GM23338 (cell line): Measurements from ENCODE around the gene FKBP8. TPM values are rescaled to one million over a fixed set of nuclear protein-coding genes. Genes with fewer than 3 reads are reported as not detected.

Experiments used
- ATAC-seq: fragments of 200-7000 bp; cut with Tn5 transposase; 3 replicates; pipeline ENCODE4 v1.9.1; 2020
- DNase-seq: peaks from one replicate; pipeline ENCODE4 v3.0.0-alpha.2; 2015; ENCODE audit warnings: low spot score
- H2AFZ ChIP-seq: fragments of 200-600 bp; sonication (generic); 2 replicates; pipeline ENCODE4 v1.8.0; 2016; ENCODE audit warnings: antibody characterized with exemption, mild to moderate bottlenecking, moderate library complexity
- H3F3A ChIP-seq: fragments of 200-600 bp; sonication (generic); replicated peaks from 2 replicates; pipeline ENCODE4 v1.8.0; 2017; ENCODE audit warnings: antibody characterized with exemption, mixed run types, low read depth
- H3K27ac ChIP-seq: fragments of 200-600 bp; sonication (generic); 2 replicates; pipeline ENCODE4 v1.6.1; 2016; ENCODE audit warnings: low read depth
- H3K27me3 ChIP-seq: fragments of 200-600 bp; sonication (generic); 2 replicates; pipeline ENCODE4 v1.8.0; 2016; ENCODE audit warnings: mild to moderate bottlenecking, mixed run types, moderate library complexity; ENCODE audit not compliant: insufficient read depth
- H3K36me3 ChIP-seq: fragments of 200-600 bp; sonication (generic); 2 replicates; pipeline ENCODE4 v1.8.0; 2016; ENCODE audit warnings: mild to moderate bottlenecking; ENCODE audit not compliant: insufficient read depth
- H3K4me1 ChIP-seq: fragments of 200-600 bp; sonication (generic); 2 replicates; pipeline ENCODE4 v1.8.0; 2016; ENCODE audit warnings: mild to moderate bottlenecking, moderate library complexity; ENCODE audit not compliant: insufficient read depth
- H3K4me2 ChIP-seq: fragments of 200-600 bp; sonication (generic); 2 replicates; pipeline ENCODE4 v1.7.1; 2017; ENCODE audit warnings: mixed run types
- H3K4me3 ChIP-seq: fragments of 200-600 bp; sonication (generic); 2 replicates; pipeline ENCODE4 v1.6.1; 2016; ENCODE audit warnings: mixed run types
- H3K79me2 ChIP-seq: fragments of 200-600 bp; sonication (generic); replicated peaks from 2 replicates; pipeline ENCODE4 v1.8.0; 2017; ENCODE audit warnings: mild to moderate bottlenecking; ENCODE audit not compliant: insufficient read depth
- H3K9me2 ChIP-seq: fragments of 200-600 bp; sonication (generic); 2 replicates; pipeline ENCODE4 v1.8.0; 2017; ENCODE audit not compliant: insufficient read depth
- H4K20me1 ChIP-seq: fragments of 200-600 bp; sonication (generic); replicated peaks from 2 replicates; pipeline ENCODE4 v1.8.0; 2017; ENCODE audit warnings: mild to moderate bottlenecking; ENCODE audit not compliant: insufficient read depth
- H3K27ac Mint-ChIP-seq: 2 replicates; pipeline ENCODE4 v1.8.0; 2020; ENCODE audit warnings: inconsistent platforms, mild to moderate bottlenecking, moderate library complexity, mixed read lengths
- H3K27me3 Mint-ChIP-seq: 3 replicates; pipeline ENCODE4 v1.8.0; 2022; ENCODE audit warnings: low read depth, mild to moderate bottlenecking, moderate library complexity, mixed read lengths, inconsistent platforms; ENCODE audit not compliant: insufficient read depth, poor library complexity
- H3K36me3 Mint-ChIP-seq: 3 replicates; pipeline ENCODE4 v1.8.0; 2021; ENCODE audit warnings: low read depth, mild to moderate bottlenecking, inconsistent platforms, moderate library complexity, mixed read lengths
- H3K4me1 Mint-ChIP-seq: 3 replicates; pipeline ENCODE4 v1.8.0; 2020; ENCODE audit warnings: mild to moderate bottlenecking, inconsistent platforms, mixed read lengths
- H3K4me3 Mint-ChIP-seq: 3 replicates; pipeline ENCODE4 v1.8.0; 2021; ENCODE audit warnings: moderate library complexity, mild to moderate bottlenecking, inconsistent platforms, mixed read lengths
- H3K9me3 Mint-ChIP-seq: 3 replicates; pipeline ENCODE4 v1.8.0; 2020; ENCODE audit warnings: moderate library complexity, mild to moderate bottlenecking, inconsistent platforms, mixed read lengths
- CREB1 ChIP-seq: fragments of 250-450 bp; sonication (Bioruptor Pico); IDR thresholded peaks from 2 replicates; pipeline ENCODE4 v1.5.0; 2020; ENCODE audit warnings: low read depth, mild to moderate bottlenecking, moderate library complexity
- ETS1 ChIP-seq: IDR thresholded peaks from 2 replicates; pipeline ENCODE4 v1.6.1; 2016; ENCODE audit warnings: antibody characterized with exemption
- EZH2 ChIP-seq: fragments of 200-600 bp; sonication (generic); IDR thresholded peaks from one replicate; pipeline ENCODE4 v1.8.0; 2017; ENCODE audit warnings: antibody characterized with exemption, mild to moderate bottlenecking, low read depth; ENCODE audit not compliant: unreplicated experiment
- JUNB ChIP-seq: IDR thresholded peaks from one replicate; pipeline ENCODE4 v1.6.1; 2016; ENCODE audit warnings: antibody characterized with exemption; ENCODE audit not compliant: unreplicated experiment
- POLR2AphosphoS5 ChIP-seq: IDR thresholded peaks from 2 replicates; pipeline ENCODE4 v1.6.1; 2016; ENCODE audit warnings: antibody characterized with exemption, low read depth
- STAT1 ChIP-seq: IDR thresholded peaks from one replicate; pipeline ENCODE4 v1.6.1; 2016; ENCODE audit warnings: antibody characterized with exemption; ENCODE audit not compliant: unreplicated experiment
- ZNF114 ChIP-seq: fragments of 250-450 bp; sonication (Bioruptor Pico); IDR thresholded peaks from 2 replicates; pipeline ENCODE4 v1.5.0; 2020; ENCODE audit warnings: mild to moderate bottlenecking, moderate library complexity
- ZNF462 ChIP-seq: fragments of 250-450 bp; sonication (Bioruptor Pico); IDR thresholded peaks from 2 replicates; pipeline ENCODE4 v1.5.0; 2020; ENCODE audit warnings: mild to moderate bottlenecking, moderate library complexity
- polyA plus RNA-seq: library from polyadenylated mRNA; unstranded; fragments of >200 nt; fragmentation: Nextera tagmentation; extraction: Ambion mirVana; gene quantifications from 2 replicates; pipeline ENCODE4 v1.2.1, GENCODE V29; 2016
- total RNA-seq: library from RNA; depleted of rRNA; stranded (reverse); fragments of >200 nt; shearing (Covaris generic); gene quantifications from 2 replicates; pipeline ENCODE4 v1.2.3, GENCODE V29; 2014

Gene FKBP8
- total and polyA plus RNA-seq, 2 experiments from 2014 or later: 158 to 367 TPM

- Histone ChIP-seq H3K27ac (peak overlapping the region; percentile 59; the same call in 1 of the 2 replicates), H2AFZ (no peak overlapping the region), H3K4me3 (no peak overlapping the region), H3K79me2 (peaks cover 83% of the 10 kb centered on the region), H3K9me2 (no peaks in the 10 kb centered on the region), H3K27me3 (no peaks in the 10 kb centered on the region), H3K4me1 (no peaks in the 10 kb centered on the region), H4K20me1 (peaks cover 10% of the 10 kb centered on the region), H3F3A (0 out of 2 replicates have a peak, but pooled peaks cover 3% of the 10 kb centered on the region), H3K4me2 (no peak overlapping the region), H3K36me3 (no peaks in the 10 kb centered on the region)
- Mint-ChIP-seq H3K27ac (no peak overlapping the region), H3K36me3 (no peaks in the 10 kb centered on the region), H3K4me3 (no peak overlapping the region), H3K4me1 (peaks cover 9% of the 10 kb centered on the region; the same call in 2 of the 3 replicates), H3K9me3 (no peaks in the 10 kb centered on the region), H3K27me3 (peaks cover 9% of the 10 kb centered on the region)
- DNase-seq (no peak), ATAC-seq (no peak)
- TF ChIP-seq CREB1 (CRISPR knock-in tag) (no peak), EZH2 (no peak), STAT1 (no peak), ZNF114 (CRISPR knock-in tag) (no peak), ETS1 (no peak)
Observed at GRCh38 chr19:18508585-18508984, 34.8 kb downstream of the FKBP8 start.

- peak overlapping the region; percentile 43; the same call in 1 of the 2 replicates for H3K27ac Mint-ChIP-seq
- Histone ChIP-seq H3K27ac (no peak overlapping the region), H3K4me1 (no peaks in the 10 kb centered on the region)
- no peak for TF ChIP-seq ETS1
- no peak for TF ChIP-seq JUNB
- TF ChIP-seq ZNF462 (CRISPR knock-in tag): no peak
- no peak for TF ChIP-seq POLR2AphosphoS5
- TF ChIP-seq CREB1 (CRISPR knock-in tag): no peak
- no peak for TF ChIP-seq ZNF114 (CRISPR knock-in tag)
Observed at GRCh38 chr19:18507727-18508440, 35.5 kb downstream of the FKBP8 start.

More at GRCh38 chr19:18507727-18508440, 35.5 kb downstream of the FKBP8 start:
- DNase-seq (no peak), ATAC-seq (no peak)
- peaks cover 9% of the 10 kb centered on the region; the same call in 2 of the 3 replicates for H3K4me1 Mint-ChIP-seq
- Histone ChIP-seq H2AFZ (no peak overlapping the region), H3K79me2 (peaks cover 80% of the 10 kb centered on the region), H3K27me3 (no peaks in the 10 kb centered on the region), H3K9me2 (no peaks in the 10 kb centered on the region), H3K36me3 (no peaks in the 10 kb centered on the region), H4K20me1 (peaks cover 10% of the 10 kb centered on the region), H3K4me3 (no peak overlapping the region), H3F3A (0 out of 2 replicates have a peak, but pooled peaks cover 3% of the 10 kb centered on the region), H3K4me2 (no peak overlapping the region)
- no peaks in the 10 kb centered on the region for H3K36me3 Mint-ChIP-seq
- peaks cover 14% of the 10 kb centered on the region for H3K27me3 Mint-ChIP-seq
- H3K4me3 Mint-ChIP-seq: no peak overlapping the region
- no peaks in the 10 kb centered on the region for H3K9me3 Mint-ChIP-seq
